ENCODE measurements around the gene IL1RAPL2. TPM values are rescaled to one million over a fixed set of nuclear protein-coding genes. Genes with fewer than 3 reads are reported as not detected.
"Not testable (repeated sequence)": the region's sequence is repeated elsewhere in the genome, so short reads cannot be mapped to it uniquely, and the experiment has no call there.

IL1RAPL2 gene
- total RNA-seq, 2 donors from 2014 or later = not detected

DNA sequence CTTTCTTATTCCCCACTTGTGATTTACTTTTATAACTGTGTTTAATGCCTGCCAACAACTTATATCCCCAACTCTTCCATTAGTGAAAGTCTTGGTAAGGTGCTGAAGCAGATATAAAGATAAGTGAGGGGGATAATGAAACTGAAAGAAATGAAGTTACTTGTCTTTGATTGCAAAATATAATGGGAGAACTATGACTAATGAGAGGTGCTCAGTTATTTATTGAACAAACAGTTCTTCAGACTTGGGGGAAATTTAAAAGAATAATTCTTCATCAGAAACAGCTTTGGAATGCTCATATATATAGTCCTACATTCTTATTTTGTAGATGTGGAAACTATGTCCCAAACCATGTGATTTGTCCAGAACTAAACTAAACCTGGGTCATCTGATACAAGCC lies 441.0 kb downstream of the IL1RAPL2 start:
- Histone ChIP-seq H3K27ac (no peak overlapping the region), H3K4me3 (no peak overlapping the region), H3K9me3 (no peaks in the 10 kb centered on the region), H3K4me1 (no peaks in the 10 kb centered on the region), H3K27me3 (no peaks in the 10 kb centered on the region), H3K36me3 (no peaks in the 10 kb centered on the region)
- DNase-seq (ENCODE audit: low spot score) = no peak
- TF ChIP-seq, protein P1, sequence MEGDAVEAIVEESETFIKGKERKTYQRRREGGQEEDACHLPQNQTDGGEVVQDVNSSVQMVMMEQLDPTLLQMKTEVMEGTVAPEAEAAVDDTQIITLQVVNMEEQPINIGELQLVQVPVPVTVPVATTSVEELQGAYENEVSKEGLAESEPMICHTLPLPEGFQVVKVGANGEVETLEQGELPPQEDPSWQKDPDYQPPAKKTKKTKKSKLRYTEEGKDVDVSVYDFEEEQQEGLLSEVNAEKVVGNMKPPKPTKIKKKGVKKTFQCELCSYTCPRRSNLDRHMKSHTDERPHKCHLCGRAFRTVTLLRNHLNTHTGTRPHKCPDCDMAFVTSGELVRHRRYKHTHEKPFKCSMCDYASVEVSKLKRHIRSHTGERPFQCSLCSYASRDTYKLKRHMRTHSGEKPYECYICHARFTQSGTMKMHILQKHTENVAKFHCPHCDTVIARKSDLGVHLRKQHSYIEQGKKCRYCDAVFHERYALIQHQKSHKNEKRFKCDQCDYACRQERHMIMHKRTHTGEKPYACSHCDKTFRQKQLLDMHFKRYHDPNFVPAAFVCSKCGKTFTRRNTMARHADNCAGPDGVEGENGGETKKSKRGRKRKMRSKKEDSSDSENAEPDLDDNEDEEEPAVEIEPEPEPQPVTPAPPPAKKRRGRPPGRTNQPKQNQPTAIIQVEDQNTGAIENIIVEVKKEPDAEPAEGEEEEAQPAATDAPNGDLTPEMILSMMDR (IDR thresholded peaks at IDR 0.05) = no peak

DNA sequence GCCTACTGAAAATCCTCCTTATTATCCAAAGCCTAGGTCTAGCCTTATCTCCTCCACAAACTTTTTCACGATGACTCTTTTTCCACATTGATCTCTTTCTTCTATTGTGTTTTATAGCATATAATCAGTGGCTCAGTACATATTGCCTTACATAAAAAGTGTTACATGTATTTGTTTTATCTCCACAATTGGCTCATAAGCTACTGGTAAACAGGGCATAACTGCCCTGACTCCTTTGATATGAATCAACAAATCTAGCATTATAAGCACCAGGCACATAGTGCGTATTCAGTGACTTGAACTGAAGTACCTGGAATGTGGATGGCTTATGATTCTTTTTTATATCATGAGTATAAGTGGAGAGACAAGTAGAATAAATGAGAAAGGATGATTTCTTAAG lies 447.7 kb downstream of the IL1RAPL2 start:
- no peak overlapping the region for H3K27ac ChIP-seq
- TF ChIP-seq, protein P1 (IDR thresholded peaks at IDR 0.05) = no peak
- no peak for DNase-seq (ENCODE audit: low spot score)
- H3K4me1 ChIP-seq = no peaks in the 10 kb centered on the region
- H3K27me3 ChIP-seq = no peaks in the 10 kb centered on the region
- H3K9me3 ChIP-seq = no peaks in the 10 kb centered on the region
- H3K36me3 ChIP-seq = no peaks in the 10 kb centered on the region
- no peak overlapping the region for H3K4me3 ChIP-seq

DNA sequence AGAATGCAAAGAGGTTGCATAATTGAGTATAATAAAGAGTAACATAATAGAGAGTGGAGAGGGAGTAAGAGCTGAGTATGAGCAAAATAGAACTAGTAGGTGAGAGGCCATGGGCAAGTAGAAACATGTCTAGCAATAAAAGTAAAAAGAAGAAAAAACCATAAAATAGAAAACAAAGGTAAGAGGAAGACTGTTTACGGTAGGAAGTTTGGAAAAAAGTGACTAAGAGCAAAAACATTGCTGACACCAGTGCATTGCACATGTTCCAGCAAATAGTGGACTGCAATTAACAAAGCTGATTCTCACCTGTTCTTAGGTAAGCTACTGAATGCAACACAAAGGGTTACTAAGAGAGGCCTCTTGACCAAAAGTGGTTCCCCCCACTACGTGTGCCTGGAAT lies 451.6 kb downstream of the IL1RAPL2 start:
- Histone ChIP-seq H3K4me1 (no peaks in the 10 kb centered on the region), H3K36me3 (no peaks in the 10 kb centered on the region), H3K9me3 (no peaks in the 10 kb centered on the region), H3K4me3 (no peak overlapping the region), H3K27ac (no peak overlapping the region), H3K27me3 (no peaks in the 10 kb centered on the region)
- DNase-seq (ENCODE audit: low spot score) = no peak
- TF ChIP-seq, protein P1 (IDR thresholded peaks at IDR 0.05) = no peak

DNA sequence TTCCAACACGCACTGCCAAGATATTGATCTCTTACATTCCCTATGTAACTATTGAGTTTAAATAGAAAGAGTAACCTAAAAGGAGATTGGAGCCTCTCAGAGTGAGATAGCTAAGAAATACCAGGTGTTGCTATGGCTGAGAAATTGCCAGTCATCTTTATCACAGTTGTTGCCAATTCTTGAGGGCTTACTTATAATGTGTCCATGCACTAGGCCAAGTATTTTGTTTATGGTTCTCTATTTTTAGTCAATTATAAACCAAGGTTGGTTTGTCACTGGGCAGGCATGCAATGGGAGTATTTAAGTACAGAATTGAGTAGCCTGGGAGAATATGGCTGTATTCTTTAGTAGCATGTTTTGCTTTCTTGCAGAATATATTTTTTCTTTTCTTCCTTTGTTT lies 452.9 kb downstream of the IL1RAPL2 start:
- no peaks in the 10 kb centered on the region for H3K27me3 ChIP-seq
- no peak for DNase-seq (ENCODE audit: low spot score)
- TF ChIP-seq, protein P1 (IDR thresholded peaks at IDR 0.05) = no peak
- no peak overlapping the region for H3K27ac ChIP-seq
- no peaks in the 10 kb centered on the region for H3K36me3 ChIP-seq
- no peak overlapping the region for H3K4me3 ChIP-seq
- H3K4me1 ChIP-seq = no peaks in the 10 kb centered on the region
- H3K9me3 ChIP-seq = no peaks in the 10 kb centered on the region

DNA sequence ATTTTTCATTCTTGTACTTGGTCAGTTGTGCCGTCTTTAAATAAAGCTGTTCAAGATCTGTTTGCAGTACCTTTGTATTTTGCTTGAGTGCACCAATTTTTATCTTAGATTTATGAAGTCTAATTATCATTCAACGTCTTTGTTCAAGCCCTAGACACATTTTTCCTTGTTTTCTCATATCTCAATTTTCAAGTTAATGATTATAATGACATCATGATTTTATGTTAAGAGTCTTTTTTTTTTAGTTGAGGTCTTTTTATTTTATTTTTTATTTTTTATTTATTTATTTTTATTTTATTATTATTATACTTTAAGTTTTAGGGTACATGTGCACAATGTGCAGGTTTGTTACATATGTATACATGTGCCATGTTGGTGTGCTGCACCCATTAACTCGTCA lies 463.0 kb downstream of the IL1RAPL2 start:
- DNase-seq (ENCODE audit: low spot score); H3K4me3 ChIP-seq; H3K27me3 ChIP-seq; H3K36me3 ChIP-seq; H3K27ac ChIP-seq; H3K4me1 ChIP-seq; H3K9me3 ChIP-seq: not testable (repeated sequence)

DNA sequence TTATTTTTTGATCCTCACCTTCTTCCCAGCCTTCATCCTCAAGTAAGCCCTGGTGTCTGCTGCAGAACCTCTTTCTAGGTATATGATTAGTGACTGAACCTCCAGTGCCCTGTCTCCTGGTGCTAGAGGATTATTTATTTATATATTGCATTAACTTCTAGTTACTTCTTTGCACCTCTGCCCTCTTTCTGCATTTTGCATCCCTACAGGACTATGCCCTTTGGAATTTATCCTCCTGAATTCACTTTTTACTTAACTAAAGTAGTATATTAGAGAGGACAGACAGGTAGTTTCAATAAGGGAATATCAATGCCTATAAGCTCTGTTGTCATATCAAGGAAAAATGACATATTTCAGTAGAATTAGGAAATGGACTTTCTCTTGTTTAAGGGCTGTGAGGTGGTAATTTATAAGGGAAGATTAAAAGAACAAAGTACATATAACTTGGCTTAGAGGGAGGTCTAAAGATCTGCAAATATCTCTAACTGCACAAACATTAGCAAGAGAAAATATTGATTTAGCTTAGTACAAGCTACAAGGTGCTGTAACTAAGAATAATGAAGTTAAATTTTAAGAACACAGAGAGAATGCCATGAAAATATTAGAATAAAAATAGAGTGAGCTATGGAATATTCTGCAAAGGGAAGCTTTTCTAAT lies 472.8 kb downstream of the IL1RAPL2 start:
- TF ChIP-seq, protein P1 (IDR thresholded peaks at IDR 0.05) = no peak
- H3K4me1 ChIP-seq = no peaks in the 10 kb centered on the region
- H3K27ac ChIP-seq = no peak overlapping the region
- H3K4me3 ChIP-seq = no peak overlapping the region
- no peak for DNase-seq (ENCODE audit: low spot score)
- H3K36me3 ChIP-seq = no peaks in the 10 kb centered on the region
- no peaks in the 10 kb centered on the region for H3K9me3 ChIP-seq
- no peaks in the 10 kb centered on the region for H3K27me3 ChIP-seq

All from right atrium auricular region (tissue), 2 donors.